Fibroblast of lung (primary cell): ENCODE results near the gene ATP11C. TPM values are rescaled to one million over a fixed set of nuclear protein-coding genes. Genes with fewer than 3 reads are reported as not detected.

ENCODE experiments used
- DNase-seq, 2 donors: peaks; one replicate each; pipeline versions ENCODE4 v3.0.0 to v3.0.0-alpha.2; 2010; ENCODE audit warnings: low read depth in 2 of 2
- H2AFZ ChIP-seq: 2 replicates; pipeline ENCODE4 v1.5.1; 2012; ENCODE audit warnings: low read length, control low read depth, inconsistent platforms
- H3K27ac ChIP-seq: 2 replicates; pipeline ENCODE4 v1.5.1; 2011; ENCODE audit warnings: low read length, control low read depth; ENCODE audit not compliant: insufficient read depth
- H3K27me3 ChIP-seq: 2 replicates; pipeline ENCODE4 v1.5.1; 2011; ENCODE audit warnings: mild to moderate bottlenecking, low read length; ENCODE audit not compliant: control insufficient read depth, insufficient read depth
- H3K36me3 ChIP-seq: 2 replicates; pipeline ENCODE4 v1.5.1; 2011; ENCODE audit warnings: low read length; ENCODE audit not compliant: control insufficient read depth, insufficient read depth
- H3K4me1 ChIP-seq: 2 replicates; pipeline ENCODE4 v1.5.1; 2011; ENCODE audit warnings: low read length; ENCODE audit not compliant: control insufficient read depth, insufficient read depth; ENCODE audit errors: extremely low read depth
- H3K4me2 ChIP-seq: 2 replicates; pipeline ENCODE4 v1.5.1; 2011; ENCODE audit warnings: low read length, control low read depth; ENCODE audit not compliant: insufficient read depth; ENCODE audit errors: extremely low read depth
- H3K4me3 ChIP-seq, 4 experiments: fragments of 200-600 bp in 1 of 4; sonication (generic) in 1 of 4; replicated peaks in 1 of 4; 2 replicates each; pipeline ENCODE4 v1.5.1; 2011 to 2016; ENCODE audit warnings: low read length in 4 of 4, low read depth in 3 of 4, mild to moderate bottlenecking in 3 of 4, control low read depth in 2 of 4, inconsistent platforms in 1 of 4, mixed read lengths in 1 of 4; ENCODE audit not compliant: insufficient read depth in 1 of 4; ENCODE audit errors: control extremely low read depth in 1 of 4
- H3K79me2 ChIP-seq: 2 replicates; pipeline ENCODE4 v1.5.1; 2012; ENCODE audit warnings: mild to moderate bottlenecking, low read length, inconsistent platforms; ENCODE audit not compliant: control insufficient read depth, insufficient read depth
- H3K9ac ChIP-seq: 2 replicates; pipeline ENCODE4 v1.5.1; 2011; ENCODE audit warnings: mild to moderate bottlenecking, low read length, control low read depth; ENCODE audit not compliant: insufficient read depth
- H3K9me3 ChIP-seq: 2 replicates; pipeline ENCODE4 v1.5.1; 2012; ENCODE audit warnings: low read depth, low read length; ENCODE audit not compliant: control insufficient read depth, insufficient read depth
- H4K20me1 ChIP-seq: 2 replicates; pipeline ENCODE4 v1.5.1; 2011; ENCODE audit warnings: low read length; ENCODE audit not compliant: control insufficient read depth, insufficient read depth; ENCODE audit errors: extremely low read depth
- EZH2 ChIP-seq: IDR thresholded peaks from 2 replicates; pipeline ENCODE4 v1.5.1; 2012; ENCODE audit warnings: low read length, control low read depth, mild to moderate bottlenecking; ENCODE audit errors: missing control alignments
- polyA plus RNA-seq, 2 donors: library from polyadenylated mRNA; depleted of rRNA in 1 of 2; stranded (reverse) in 1 of 2; unstranded in 1 of 2; fragments of >200 nt; gene quantifications; 2 replicates each; pipeline ENCODE4 v1.2.1, GENCODE V29; 2011 to 2012; ENCODE audit warnings: missing spikeins in 1 of 2
- total RNA-seq: library from RNA; depleted of rRNA; stranded (reverse); fragments of >200 nt; gene quantifications from 2 replicates; pipeline ENCODE4 v1.2.1, GENCODE V29; 2014
- TF ChIP-seq, protein P1 (sequence below), 2 donors: IDR thresholded peaks in 1 of 2; conservative IDR thresholded peaks in 1 of 2; 1 replicate in 1 of 2; 2 replicates in 1 of 2; pipeline ENCODE4 v1.5.1; 2011 to 2012; ENCODE audit warnings: low read length in 2 of 2, control low read depth in 1 of 2, inconsistent platforms in 1 of 2, low read depth in 1 of 2, mild to moderate bottlenecking in 1 of 2

ATP11C gene
- total and polyA plus RNA-seq, 2 donors (not counting 1 experiment from before 2014, with no cell fraction given), result 47.7 to 68.0 TPM

- Histone ChIP-seq H3K4me2 (no peak overlapping the region), H3K27me3 (no peaks in the 10 kb centered on the region), H3K79me2 (no peaks in the 10 kb centered on the region), H4K20me1 (no peaks in the 10 kb centered on the region), H3K4me3 (no peak overlapping the region), H2AFZ (no peak overlapping the region), H3K9me3 (no peaks in the 10 kb centered on the region), H3K9ac (no peak overlapping the region), H3K36me3 (no peaks in the 10 kb centered on the region), H3K4me1 (no peaks in the 10 kb centered on the region), H3K27ac (no peak overlapping the region)
- DNase-seq, result no peak
- TF ChIP-seq, protein P1, sequence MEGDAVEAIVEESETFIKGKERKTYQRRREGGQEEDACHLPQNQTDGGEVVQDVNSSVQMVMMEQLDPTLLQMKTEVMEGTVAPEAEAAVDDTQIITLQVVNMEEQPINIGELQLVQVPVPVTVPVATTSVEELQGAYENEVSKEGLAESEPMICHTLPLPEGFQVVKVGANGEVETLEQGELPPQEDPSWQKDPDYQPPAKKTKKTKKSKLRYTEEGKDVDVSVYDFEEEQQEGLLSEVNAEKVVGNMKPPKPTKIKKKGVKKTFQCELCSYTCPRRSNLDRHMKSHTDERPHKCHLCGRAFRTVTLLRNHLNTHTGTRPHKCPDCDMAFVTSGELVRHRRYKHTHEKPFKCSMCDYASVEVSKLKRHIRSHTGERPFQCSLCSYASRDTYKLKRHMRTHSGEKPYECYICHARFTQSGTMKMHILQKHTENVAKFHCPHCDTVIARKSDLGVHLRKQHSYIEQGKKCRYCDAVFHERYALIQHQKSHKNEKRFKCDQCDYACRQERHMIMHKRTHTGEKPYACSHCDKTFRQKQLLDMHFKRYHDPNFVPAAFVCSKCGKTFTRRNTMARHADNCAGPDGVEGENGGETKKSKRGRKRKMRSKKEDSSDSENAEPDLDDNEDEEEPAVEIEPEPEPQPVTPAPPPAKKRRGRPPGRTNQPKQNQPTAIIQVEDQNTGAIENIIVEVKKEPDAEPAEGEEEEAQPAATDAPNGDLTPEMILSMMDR (conservative IDR thresholded peaks at IDR 0.05 in 1 of 2, IDR thresholded peaks at IDR 0.05 in 1 of 2; ENCODE audit: low read depth in 1 of 2, low read length in 2 of 2), result no peak
These were observed 207.1 kb downstream of the ATP11C start for GRCh38 chrX:139725720-139726119.

GRCh38 chrX:139724626-139725025, 208.2 kb downstream of the ATP11C start:
- Histone ChIP-seq H3K4me2 (no peak overlapping the region), H3K79me2 (no peaks in the 10 kb centered on the region), H3K27ac (no peak overlapping the region), H3K4me3 (no peak overlapping the region), H4K20me1 (no peaks in the 10 kb centered on the region), H2AFZ (no peak overlapping the region), H3K36me3 (no peaks in the 10 kb centered on the region), H3K27me3 (no peaks in the 10 kb centered on the region), H3K9ac (no peak overlapping the region), H3K9me3 (no peaks in the 10 kb centered on the region), H3K4me1 (no peaks in the 10 kb centered on the region)
- DNase-seq, result peak in 1 of 2 donors; percentile 54
- TF ChIP-seq, protein P1 (conservative IDR thresholded peaks at IDR 0.05 in 1 of 2, IDR thresholded peaks at IDR 0.05 in 1 of 2; ENCODE audit: low read depth in 1 of 2, low read length in 2 of 2), result no peak
- TF ChIP-seq EZH2, result no peak

- H3K9ac ChIP-seq, result no peak overlapping the region
- no peaks in the 10 kb centered on the region for H4K20me1 ChIP-seq
- TF ChIP-seq EZH2, result no peak
- TF ChIP-seq, protein P1 (conservative IDR thresholded peaks at IDR 0.05 in 1 of 2, IDR thresholded peaks at IDR 0.05 in 1 of 2; ENCODE audit: low read depth in 1 of 2, low read length in 2 of 2), result no peak
- no peak overlapping the region for H2AFZ ChIP-seq
- no peak for DNase-seq
- H3K27ac ChIP-seq, result no peak overlapping the region
- H3K79me2 ChIP-seq, result no peaks in the 10 kb centered on the region
- no peak overlapping the region for H3K4me2 ChIP-seq
- no peaks in the 10 kb centered on the region for H3K27me3 ChIP-seq
- H3K4me1 ChIP-seq, result no peaks in the 10 kb centered on the region
- no peak overlapping the region for H3K4me3 ChIP-seq
- H3K36me3 ChIP-seq, result no peaks in the 10 kb centered on the region
- no peaks in the 10 kb centered on the region for H3K9me3 ChIP-seq
These were observed 211.9 kb downstream of the ATP11C start for GRCh38 chrX:139720979-139721378.
